Activated CD8-positive, alpha-beta memory T cell treated with anti-CD3 and anti-CD28 coated beads for 4 hours (primary cell): ENCODE results near the gene VOPP1.

Experiments
- DNase-seq, 2 donors: peaks; one replicate each; pipeline ENCODE4 v3.0.0-alpha.2; 2020; ENCODE audit warnings: low read depth in 2 of 2

Gene VOPP1

DNA sequence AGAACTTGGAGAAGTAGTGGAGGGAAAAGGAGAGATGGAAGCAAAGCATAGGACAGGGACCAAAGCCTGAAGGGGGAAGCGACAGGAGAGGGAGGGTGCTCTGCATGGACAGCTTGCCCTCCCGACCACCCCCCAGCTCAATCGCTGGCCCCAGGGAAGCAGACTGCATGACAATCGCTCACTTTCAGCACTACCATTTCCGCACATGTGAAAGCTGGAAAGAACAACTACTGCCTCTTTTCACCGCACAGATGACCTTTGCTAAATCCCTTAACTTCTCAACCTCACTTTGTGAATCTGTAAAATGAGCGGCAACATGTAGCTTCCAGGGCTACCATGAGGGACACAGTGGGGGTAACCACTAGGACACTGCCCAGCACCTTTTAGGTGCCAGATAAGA is 17.1 kb downstream of the VOPP1 start:
- no peak for DNase-seq

DNA sequence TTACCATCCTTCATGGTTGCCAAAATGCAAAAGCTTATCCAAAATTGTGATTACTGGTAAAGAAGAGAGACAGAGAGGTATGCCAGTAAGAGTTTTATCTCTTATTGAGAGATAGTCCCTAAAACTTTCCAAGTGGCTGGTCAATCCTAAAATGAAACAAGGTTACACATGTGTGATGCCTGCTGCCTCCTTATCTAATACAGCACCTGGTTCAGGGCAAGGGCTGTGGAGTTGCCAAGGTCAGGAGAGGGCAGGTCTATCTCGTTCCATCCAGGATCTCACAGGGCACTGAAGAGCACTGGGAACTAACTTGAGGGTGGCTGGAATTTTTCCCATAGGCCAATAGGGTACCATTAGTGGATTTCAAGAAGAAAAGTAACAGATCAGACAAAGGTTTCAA is 18.3 kb downstream of the VOPP1 start:
- DNase-seq, result no peak

DNA sequence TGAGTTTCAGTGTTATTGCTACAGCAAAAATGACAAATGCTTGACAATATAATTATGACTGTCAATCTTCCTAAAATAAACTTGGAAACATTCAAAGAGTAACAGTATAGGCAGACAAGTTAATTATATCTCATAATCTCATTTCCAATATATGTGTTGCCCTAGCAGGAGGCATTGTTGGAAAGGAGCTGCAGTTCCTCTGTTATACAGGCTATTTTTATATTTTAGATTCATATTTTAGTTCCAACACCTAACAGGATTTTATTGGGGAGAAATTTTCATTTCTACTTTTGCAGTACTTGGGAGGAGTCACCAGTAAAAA is 19.3 kb downstream of the VOPP1 start:
- no peak for DNase-seq

DNA sequence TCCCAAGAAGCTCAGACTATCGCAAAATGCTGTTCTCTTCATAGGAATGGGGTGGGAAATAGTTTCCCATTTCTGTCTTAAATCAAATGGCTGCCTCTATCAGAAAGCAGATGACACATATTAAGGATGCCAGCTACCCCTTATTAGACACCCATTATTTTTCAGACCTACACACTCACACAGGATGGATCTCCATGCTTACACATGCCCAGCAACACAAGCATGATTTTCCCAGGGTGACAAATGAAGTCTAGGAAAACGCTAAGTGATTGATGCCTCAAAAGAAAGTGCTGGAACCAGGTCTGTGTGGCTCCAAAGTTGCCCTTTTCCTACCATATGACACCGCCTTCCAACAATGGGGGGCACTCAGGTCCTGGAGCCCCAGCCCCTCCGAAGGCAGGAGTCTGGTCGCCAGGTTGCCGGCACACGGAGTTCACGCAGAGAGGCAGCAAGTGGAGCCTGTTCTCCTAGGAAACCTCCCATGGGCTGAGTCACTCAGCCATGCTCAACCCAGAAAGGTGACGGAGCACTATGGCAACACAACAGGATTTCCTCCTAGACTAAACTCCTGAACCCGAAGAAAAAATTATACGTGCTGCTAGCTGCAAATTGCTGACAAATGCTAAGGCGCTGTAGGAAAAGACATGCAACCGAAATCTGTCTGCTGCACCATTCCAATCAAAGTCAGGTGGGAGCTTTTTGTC is 19.8 kb downstream of the VOPP1 start:
- no peak for DNase-seq

DNA sequence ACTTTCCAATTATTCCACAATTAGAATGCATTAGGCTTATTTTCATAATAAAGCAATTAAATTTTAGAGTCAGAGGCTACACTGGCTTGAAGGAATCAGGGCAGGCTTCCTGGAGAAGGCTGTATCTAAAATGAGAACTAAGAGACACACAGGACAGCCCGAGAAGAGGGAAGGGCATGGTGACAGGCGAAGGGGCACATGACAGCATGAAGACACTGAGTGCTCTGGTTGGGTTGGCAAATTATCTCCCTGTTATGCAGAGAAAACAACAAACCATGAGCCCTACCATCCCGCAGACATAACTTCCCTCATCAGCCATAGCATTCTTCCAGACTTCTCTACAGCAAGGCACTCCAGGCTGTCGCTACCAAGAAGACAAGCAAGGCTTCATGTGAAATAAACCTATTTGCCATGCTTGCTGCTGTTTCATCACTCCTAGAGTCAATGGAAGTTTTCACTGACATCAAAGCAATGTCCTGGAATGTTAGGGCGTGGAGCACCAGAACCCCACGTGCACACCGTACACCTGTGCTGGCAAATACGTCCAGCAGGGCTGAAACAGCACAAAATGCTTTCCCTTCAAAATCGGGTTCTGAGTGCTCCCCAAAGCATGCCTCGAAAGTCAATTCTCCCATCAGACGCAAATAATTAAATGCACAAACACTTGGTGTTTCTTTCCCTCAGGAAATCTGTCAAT is 21.3 kb downstream of the VOPP1 start:
- DNase-seq, result no peak

DNA sequence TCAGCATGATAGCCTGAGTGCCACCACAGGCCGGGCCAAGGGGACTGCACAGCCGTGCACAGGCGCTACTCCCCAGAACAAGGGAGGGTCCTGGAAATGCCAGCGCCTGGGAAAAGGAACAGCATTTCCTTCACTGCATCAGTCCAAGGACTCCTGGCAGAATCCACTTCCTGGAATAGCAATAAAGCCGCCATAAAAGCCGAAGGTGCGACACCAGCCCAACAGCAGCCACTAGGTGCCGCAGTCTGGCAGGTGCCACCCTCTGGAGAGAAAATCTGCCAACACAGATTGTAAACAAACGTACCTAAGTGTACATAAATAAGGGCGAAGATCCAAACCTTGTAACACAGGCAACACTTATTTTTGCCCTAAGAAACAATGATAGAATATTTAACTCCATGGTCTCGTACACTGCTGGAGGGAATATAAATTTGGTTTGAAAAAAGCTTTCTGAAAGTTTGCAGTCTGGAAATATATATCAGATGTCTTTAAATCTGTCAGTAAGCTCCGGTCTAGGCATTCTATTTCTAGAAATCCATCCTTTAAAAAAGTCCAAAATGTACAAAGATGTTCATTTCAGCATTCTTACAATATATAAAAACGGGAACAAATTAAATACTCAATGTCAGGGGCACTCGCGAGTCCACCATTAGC is 22.2 kb downstream of the VOPP1 start:
- no peak for DNase-seq

DNA sequence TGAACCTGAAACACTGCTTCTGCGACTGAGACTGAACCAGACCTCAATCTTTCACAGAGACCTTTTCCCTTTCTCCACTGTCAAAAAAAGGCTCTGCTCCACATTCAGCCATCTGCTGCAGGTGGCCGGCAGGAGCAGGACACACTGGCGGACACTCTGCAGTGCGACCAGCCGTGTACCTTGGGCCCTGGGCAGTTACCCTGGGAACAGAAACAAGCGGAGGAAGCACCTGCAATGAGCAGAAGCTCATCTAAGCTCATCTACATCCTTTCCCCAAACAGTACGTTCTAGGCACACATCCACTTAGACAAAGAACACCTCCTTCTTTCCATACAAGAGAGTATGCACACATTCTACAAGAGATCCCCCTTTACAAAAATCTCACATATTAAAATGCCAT is 22.8 kb downstream of the VOPP1 start:
- no peak for DNase-seq

DNA sequence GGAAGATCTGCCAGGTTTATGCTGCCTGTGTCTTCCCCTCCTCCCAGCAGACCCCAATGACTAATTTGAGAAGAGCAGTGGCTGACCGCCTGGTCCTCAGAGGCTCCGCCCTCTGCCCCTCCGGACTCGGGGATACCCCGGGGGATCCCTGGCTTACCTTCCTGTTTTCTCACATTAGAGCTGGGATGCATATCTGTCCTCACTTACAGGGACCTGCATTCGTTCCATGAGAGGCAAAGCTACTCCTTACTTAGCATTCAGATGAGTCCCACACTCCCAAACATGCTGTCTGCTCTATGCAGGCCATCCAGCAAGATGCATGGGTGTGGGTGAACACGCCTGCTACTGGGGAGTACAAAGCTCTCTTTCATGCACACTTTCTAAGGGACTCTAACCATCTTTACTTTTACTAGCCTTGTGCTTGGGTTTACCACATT is 24.0 kb downstream of the VOPP1 start:
- no peak for DNase-seq

DNA sequence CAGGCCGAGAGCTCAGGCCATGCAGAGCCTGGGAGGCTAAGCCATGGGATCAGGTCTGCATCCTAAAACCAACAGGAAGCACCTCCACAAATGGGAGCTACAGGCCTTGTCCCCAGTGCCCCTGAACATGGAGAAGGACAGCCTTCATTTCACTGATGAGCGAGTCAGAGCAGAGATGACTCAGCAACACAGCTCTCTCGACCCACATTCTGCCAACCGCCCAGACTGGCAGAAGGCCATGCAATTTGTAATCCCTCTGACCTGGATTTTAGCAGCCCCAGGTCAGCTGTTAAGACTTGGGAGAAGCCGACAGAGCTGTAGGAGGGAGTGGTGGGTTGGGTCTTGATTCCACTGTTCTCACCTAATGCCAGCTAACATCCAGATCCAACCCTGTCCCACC is 25.5 kb downstream of the VOPP1 start:
- no peak for DNase-seq

DNA sequence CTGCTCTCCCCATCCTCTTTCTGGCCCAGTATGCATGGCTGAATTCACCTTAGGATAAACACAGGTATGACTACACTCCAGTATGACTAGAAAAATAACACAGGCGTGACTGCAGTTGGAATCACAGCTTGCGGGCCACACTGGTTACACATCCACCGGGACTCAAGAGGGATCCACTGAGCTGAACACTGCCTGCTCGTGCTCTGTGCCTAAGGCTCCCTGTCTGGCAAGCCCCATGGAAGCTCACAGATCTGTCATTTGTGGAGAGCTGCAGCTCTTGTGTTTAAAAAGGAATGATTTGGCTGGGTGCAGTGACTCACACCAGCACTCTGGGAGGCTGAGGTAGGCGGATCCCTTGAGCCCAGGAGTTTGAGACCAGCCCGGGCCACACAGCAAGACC is 26.8 kb downstream of the VOPP1 start:
- DNase-seq, result no peak

DNA sequence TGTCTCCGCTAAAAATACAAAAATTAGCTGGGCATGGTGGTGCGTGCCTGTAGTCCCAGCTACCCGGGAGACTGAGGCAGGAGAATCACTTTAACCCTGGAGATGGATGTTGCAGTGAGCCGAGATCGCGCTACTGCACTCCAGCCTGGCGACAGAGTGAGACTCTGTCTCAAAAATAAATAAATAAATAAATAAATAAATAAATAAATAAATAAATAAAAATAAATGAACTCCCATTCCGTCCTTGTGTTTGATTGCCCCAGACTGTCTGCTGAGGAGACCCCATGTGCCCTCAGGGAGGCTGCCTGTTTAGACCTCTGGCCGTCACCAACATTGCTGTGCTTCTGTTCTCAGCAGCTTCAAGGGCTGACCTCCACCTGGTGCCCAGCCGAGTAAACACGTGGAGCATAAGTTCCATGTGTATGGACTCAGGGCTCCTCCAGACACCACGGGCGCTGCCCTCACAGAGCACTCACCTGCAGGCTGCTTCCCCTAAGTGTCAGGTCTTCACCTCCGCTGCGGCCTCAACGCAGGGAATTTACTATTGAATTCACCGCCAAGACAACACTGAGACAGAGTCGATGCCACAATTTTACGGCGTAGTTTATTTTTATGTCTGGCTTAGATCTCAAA is 32.0 kb downstream of the VOPP1 start:
- DNase-seq, result no peak

DNA sequence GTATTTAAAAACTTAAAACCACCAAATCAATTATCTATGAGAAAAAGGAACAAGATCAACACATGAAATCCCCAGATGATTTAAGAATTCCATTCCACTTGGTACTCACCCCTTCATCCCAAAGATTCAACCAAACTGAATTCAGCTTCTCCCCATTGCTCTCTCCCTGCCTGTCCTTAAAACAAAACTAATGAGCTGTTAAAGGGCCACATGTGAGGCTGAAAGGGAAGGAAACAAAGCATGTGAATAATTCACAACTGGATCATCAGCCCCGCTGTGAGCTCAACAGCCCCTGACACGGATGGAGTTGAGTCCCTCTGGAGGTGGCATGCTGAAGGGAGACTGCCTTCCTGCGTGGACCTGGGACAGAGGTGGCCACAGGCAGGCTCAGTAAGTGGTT is 32.9 kb downstream of the VOPP1 start:
- no peak for DNase-seq

DNA sequence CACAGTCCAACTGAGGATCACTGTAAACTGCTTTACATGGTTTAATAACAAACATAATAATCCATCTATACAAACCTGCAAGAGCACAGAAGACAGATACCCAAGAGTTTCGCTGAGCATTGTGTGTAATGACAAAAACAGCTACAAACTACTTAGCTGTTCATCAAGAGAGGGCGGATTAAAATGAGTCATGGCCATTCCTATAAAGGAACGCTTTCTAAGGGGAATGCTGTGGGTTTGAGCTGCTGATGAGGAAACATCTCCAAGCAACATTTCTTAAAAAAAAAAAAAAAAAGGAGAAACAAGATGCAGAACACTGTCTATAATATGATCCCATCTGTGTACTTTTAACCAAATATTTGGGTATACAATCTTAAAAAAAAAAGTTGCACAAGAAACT is 33.8 kb downstream of the VOPP1 start:
- no peak for DNase-seq

DNA sequence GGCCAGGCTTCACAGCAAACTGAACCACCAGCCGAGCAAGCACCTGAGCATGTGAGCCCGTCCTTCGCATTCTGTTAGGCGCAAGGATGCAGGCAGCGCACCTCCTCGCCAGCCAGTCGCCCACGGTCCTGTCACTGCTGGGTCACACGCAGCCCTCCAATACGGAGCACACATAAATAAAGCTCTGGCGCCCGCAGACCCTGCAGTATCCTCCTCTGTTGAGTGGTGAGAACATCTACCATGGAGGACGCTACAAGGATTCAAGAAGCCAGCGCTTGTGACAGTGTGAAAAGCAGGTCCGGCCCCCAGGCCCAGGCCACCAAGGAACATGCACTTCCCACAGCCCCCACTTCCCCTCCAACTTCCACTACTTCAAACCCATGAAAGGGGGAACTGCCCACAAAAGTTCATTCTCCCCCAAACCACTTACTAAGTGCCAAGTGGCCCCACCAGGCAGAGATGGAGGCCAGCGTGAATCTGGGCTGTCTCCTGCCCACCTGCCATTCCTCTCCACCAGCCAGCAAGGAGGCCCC is 34.8 kb downstream of the VOPP1 start:
- no peak for DNase-seq

DNA sequence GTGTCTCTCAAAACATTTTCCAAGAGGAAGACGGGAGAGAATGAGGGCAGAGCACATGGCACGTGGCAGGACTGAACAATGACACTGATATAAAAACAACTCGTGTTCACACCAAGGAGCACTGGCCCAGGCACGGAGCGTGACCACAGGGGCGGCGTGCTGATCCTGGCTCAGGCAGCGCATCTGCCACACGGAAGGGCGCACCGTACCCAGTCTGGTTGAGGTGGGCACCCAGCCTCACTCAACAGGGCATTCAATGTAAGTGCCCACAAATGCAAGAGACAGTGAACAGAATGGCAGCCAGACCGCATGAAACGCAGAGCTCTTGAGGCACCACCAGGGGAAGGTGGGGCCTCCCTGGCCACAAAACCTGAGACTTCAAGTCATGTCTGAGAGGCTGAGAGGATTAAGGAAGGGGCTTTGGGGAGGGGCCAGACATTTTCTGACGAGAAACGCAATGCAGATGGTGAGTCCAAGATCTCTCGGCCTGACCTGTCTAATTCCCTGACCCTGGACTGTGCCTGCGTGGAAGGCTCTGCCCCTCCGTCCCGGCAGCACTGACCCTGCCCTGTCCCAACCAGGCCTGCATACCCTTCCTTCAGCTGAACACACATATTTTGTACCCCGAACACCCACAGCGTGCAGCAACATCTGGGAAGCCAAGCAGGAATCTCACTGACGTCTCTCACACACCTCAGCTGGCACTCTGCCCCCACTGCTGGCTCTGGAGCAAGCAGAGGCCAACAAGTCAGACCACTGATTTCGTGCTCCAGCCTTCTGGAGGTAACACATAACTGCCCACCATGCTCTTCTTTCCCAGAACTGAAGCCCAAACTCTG is 35.5 kb downstream of the VOPP1 start:
- DNase-seq, result no peak

DNA sequence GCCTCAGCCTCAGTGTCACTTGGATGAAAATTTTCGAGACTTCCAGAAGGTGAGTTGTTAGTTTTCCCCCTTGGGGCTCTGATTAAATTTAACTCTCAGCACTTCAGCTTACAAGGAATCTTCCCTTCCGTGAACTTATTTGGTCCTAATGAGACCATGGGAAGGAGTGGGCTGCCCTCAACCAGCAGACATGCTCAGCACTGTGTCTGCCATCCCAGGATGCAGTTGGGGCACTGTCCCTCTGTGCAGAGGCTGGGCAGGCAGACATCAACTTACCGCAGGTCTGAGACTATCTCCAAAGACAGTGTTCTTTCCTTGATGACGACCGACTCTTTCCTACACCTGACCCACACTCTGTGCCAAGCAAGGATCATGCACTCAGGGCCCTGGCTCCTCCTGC is 36.7 kb downstream of the VOPP1 start:
- no peak for DNase-seq

DNA sequence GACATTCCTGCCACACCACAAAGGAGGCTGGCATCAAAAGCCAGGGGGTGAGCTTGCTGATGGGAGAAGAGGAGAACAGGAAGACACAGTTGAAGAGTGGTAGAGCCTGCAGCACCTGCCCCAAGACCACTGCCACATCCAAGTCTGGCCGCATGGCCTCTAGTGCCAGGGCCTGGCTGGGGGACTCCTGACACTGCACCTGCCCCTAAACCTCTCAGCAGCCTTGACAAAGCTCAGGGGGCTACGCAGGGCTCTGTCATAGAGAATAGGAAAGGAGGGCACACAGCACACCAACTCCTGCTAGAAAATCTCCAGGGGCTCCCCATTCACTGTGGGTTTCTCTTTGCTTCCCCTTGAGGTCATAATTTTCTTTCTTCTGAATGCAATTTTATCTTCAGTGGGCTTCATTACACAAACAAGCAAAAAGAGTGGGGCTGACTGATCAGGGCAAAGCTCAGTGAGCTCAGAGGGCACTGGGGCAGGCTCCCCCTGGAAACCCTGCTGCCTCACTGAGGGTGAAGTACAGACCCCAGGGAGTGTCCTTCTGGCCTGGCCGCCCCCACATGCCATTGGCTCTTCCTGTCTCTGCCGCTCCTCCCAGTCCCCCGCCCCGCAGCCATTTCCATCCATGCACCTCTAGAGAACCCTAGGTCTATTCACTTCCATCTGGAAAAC is 37.2 kb downstream of the VOPP1 start:
- no peak for DNase-seq

DNA sequence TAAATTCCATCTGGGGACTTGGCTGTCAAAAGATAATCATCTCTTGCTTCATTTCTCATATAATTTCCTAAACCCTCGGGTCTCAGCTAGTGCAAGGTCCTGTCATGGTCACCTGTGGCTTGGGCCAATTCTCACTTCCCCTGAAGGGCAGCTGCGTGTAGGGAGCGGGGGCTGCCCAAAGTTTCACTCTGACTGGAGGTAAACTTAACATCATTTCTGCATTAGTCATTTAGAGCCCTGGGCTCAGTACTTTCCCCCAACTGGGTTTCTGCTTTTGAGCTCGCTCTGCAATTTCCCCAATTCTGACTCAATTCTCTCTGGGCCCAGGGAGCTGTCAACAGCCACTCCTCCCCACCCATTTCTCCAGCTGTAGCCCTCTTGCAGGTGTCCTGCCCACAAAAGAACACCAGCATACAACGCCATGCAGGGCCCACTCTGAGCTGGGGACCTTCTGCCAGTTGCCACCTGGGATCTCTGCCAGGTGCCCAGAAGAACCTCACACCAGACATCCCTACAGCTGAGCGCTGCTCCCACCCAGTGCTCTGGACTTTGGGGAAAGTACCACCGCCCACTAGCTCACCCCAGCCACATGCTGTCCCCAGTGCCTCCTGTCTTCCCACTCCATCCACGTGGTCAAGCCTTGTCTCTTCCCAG is 37.9 kb downstream of the VOPP1 start:
- DNase-seq, result peak; percentile 42

DNA sequence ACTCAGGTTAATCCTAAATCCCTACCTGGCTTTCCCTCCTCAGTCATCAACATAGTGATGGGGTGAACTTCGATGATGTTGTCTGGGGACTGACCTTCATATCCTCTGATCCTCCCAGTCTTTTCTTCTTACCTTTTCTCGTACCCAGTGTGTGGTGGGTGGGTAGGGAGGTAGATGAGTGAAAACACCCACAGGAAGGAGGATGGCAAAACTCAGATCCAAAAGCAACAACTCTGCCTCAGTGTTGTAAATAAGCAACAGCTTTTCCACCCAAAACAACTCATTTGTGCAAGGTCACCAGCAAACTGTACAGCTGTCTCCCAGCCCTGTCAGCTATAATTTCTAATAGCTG is 38.6 kb downstream of the VOPP1 start:
- DNase-seq, result no peak

DNA sequence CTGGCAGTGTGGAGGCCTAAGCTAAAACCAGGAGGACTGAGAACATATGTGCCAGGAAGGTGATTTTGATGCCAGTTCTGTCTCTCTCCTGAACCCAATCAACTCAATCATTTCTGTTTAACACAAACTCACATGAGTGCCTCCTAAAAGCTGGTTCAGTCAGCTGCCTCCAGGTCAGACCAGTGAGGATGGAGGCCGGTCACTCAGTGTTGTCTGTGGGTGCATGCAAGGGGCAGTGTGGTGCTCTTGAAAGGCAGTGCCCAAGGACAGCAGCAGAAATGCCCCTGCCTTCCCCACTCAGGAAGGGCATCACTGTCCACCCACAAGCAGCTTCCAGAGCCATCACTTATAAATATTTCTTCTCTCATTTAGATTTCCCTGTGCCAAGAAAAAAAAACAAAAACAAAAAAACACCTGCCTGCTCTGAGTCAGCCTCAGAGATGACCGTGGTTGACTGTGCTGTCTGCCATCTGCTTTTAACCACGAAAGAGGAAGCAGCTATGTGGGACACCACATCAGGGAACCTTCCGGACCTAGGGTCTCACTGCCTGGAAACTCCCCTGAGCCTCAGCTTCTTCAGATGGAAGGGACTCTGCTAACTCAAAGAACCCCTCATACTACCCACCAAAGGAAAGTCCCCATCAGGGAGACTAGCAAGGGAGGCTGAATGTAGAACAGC is 39.1 kb downstream of the VOPP1 start:
- DNase-seq, result peak; percentile 41 to 70
